Right cardiac atrium (tissue), 5 donors: ENCODE results near the gene S100A7A. TPM values are rescaled to one million over a fixed set of nuclear protein-coding genes. Genes with fewer than 3 reads are reported as not detected.

Source experiments
- ATAC-seq, 2 donors: fragments of 200-7000 bp; cut with Tn5 transposase; one replicate each; pipeline versions ENCODE4 v1.8.0 to v1.9.1; 2020; ENCODE audit warnings: moderate library complexity in 2 of 2, mild to moderate bottlenecking in 1 of 2
- DNase-seq, 3 donors: peaks; one replicate each; pipeline ENCODE4 v3.0.0-alpha.2; 2020
- H3K27ac ChIP-seq: one replicate; pipeline ENCODE4 v1.5.1; 2013; ENCODE audit warnings: mild to moderate bottlenecking, low read length, control low read depth, moderate library complexity
- H3K27me3 ChIP-seq: one replicate; pipeline ENCODE4 v1.6.1; 2013; ENCODE audit not compliant: control insufficient read depth, insufficient read depth
- H3K4me1 ChIP-seq: one replicate; pipeline ENCODE4 v1.6.1; 2013; ENCODE audit warnings: low read length; ENCODE audit not compliant: control insufficient read depth, insufficient read depth
- H3K4me3 ChIP-seq: one replicate; pipeline ENCODE4 v1.5.1; 2013; ENCODE audit warnings: low read length, control low read depth
- H3K9me3 ChIP-seq: one replicate; pipeline ENCODE4 v1.6.1; 2013; ENCODE audit warnings: low read length; ENCODE audit not compliant: control insufficient read depth
- WGBS: extraction: QIAGEN DNeasy Blood & Tissue Kit; methylation state at CpG from one replicate; pipeline ENCODE4 v1.1.7; 2013; 5-methylcytosine and 5-hydroxymethylcytosine counted together
- intact Hi-C, 4 donors: fragments of 100-400 bp; cut with DNase I; formaldehyde crosslinking; loops; one replicate each; pipeline versions ENCODE4 v1.11.0 to v1.14.0; 2022 to 2023
- polyA plus RNA-seq: library from polyadenylated mRNA; stranded (reverse); fragments of 200-250 nt; gene quantifications from one replicate; pipeline ENCODE4 v1.2.3, GENCODE V29; 2013
- total RNA-seq, 4 donors: library from RNA; stranded (reverse); fragmentation: NEBNext Ultra II Directional; extraction: Animal tissue kit (Norgen Biotek cat#: 25700); gene quantifications; one replicate each; pipeline ENCODE4 v1.2.1, GENCODE V29; 2021
- donor health status: healthy with polysubstance abuse.
- donor health status: DM: no; HTN: yes; CAD: no.
- donor health status: DM: no; HTN: no; CAD: no.
- donor health status: DM: no; HTN: yes; CAD: no; lungs with severe emphysema.
- donor health status: DM: yes; HTN: yes; CAD: no.

The S100A7A gene
- total and polyA plus RNA-seq, 5 donors, result not detected

DNA sequence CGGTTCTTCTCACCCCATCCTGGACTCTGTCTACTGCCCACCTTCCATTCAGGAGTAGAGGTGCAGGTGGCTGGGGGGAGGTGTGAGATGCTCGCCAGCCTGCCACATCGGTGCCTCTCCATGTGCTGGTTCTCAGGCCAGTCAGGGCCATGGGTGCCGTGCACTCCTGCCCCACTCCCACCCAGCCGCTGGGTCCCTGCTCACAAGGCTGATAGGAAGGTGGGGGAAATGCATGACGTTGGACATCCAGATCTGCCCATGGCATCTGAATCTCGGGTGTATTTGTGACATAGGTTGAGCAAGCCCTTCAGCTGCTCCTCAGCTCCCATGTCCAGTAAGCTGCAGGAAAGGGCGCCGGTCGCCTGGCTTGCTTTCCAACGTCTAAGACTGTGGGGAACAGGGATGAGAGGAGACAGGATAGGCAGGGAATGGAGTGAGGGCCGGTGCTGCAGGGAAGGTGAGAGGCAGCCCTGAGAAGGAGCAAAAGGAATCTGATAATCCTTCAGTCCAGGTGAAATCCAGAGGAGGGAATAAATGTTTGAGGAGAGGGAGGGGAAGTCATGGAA lies 11.8 kb downstream of the S100A7A start:
- peaks cover 2% of the 10 kb centered on the region for H3K27me3 ChIP-seq
- WGBS, result 75% methylated on average over 12 of the region's 12 CpGs

DNA sequence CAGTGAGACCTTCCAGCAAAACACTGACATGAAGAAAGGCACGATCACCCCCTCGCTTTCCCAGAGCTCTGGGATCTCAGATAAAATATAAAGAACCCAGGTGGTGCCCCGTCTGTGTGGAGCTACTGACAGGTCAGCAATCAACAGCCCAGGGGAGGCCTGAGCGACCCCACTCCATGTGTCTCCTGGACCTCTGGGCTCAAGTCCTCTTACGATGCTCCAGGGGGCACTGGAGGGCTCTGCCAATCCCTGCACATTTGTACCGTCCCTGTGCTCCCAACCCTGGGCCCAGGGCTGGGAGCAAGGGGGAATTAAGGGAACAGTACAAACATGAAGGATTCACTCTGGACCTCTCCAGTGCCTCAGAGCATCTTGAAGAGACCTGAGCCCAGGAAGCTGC lies 12.5 kb downstream of the S100A7A start:
- intact Hi-C loops, result no loop called here
- no peak for ATAC-seq

More for the DNA sequence above, 11.8 kb downstream of the S100A7A start:
- H3K4me1 ChIP-seq, result no peaks in the 10 kb centered on the region
- no peak overlapping the region for H3K4me3 ChIP-seq
- intact Hi-C loops, result no loop called here
- ATAC-seq (no peak), DNase-seq (no peak)
- H3K9me3 ChIP-seq, result no peaks in the 10 kb centered on the region
- H3K27ac ChIP-seq, result no peak overlapping the region

DNA sequence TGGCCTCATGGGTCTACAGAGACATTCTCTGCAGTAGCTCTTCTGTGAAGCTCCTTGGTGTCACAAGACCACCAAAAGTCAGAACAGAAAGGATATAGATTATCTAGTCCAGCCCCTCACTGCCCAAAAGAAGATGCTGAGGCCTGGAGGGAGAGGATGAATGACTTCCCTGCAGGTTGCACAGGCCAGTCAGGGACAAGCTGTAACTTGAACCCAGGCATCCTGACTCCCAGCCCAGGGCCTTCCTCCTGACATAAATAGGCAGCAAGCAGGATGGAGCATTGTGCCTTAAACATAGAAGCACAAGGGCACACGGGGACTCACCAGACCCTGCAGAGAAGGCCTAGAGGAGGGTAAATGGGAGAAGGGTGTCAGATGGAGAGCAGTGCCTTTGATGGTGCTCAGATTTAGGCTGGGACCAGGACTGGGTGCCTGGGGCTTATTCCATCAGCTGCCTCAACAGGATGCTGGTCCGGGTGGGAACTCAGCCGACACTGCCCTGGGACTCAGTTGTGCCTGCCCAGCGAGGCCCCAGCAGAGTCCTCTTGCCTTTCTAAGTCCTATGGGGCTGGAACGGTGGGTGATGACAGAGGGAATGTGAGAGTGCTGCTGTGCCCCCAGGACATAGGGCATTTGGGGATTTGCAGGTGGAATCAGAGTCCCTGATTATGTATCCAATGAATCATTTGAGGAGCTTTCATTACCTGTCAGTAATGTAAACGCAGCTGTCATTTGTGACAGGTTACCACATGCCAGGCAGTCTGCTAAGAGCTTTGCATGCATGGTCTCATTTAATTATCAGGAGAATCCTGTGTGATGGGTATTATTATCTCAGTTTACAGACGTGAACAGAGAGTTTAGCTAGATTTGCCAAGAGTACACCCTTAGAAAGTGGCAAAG lies 13.2 kb downstream of the S100A7A start:
- Histone ChIP-seq H3K9me3 (no peaks in the 10 kb centered on the region), H3K27me3 (peaks cover 2% of the 10 kb centered on the region), H3K27ac (no peak overlapping the region), H3K4me1 (no peaks in the 10 kb centered on the region), H3K4me3 (no peak overlapping the region)
- no peak for ATAC-seq
- intact Hi-C loops, result no loop called here
- 65% methylated on average over 7 of the region's 7 CpGs for WGBS
- DNase-seq, result no peak

More for the DNA sequence above, 12.5 kb downstream of the S100A7A start:
- Histone ChIP-seq H3K27ac (no peak overlapping the region), H3K9me3 (no peaks in the 10 kb centered on the region), H3K4me1 (no peaks in the 10 kb centered on the region), H3K4me3 (no peak overlapping the region), H3K27me3 (peaks cover 2% of the 10 kb centered on the region)
- WGBS, result 44% methylated on average over 6 of the region's 6 CpGs
- DNase-seq, result no peak

DNA sequence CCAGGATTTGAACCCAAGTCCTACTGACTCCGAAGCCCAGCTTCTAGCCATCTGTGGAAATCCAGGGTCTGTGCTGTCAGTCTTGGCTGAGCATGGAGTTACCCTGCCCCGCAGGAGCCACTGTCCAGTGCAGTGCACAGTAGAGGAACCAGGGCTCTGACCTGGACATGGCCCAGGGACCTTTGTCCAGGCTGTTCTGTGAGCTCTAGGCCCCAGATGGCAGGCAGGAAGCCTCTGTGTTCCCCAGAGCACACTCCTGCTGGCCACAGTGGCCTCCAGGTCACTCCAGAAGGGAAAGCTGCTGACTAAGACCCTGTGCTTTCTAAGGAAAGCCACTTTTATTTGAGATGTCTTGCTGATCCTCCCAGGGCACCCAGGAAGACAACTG lies 13.8 kb downstream of the S100A7A start:
- ATAC-seq, result no peak
- H3K27me3 ChIP-seq, result peaks cover 2% of the 10 kb centered on the region
- no peak for DNase-seq
- no peak overlapping the region for H3K4me3 ChIP-seq
- intact Hi-C loops, result no loop called here
- no peaks in the 10 kb centered on the region for H3K9me3 ChIP-seq
- WGBS, result 80% methylated on average over 2 of the region's 2 CpGs
- no peaks in the 10 kb centered on the region for H3K4me1 ChIP-seq
- H3K27ac ChIP-seq, result no peak overlapping the region

DNA sequence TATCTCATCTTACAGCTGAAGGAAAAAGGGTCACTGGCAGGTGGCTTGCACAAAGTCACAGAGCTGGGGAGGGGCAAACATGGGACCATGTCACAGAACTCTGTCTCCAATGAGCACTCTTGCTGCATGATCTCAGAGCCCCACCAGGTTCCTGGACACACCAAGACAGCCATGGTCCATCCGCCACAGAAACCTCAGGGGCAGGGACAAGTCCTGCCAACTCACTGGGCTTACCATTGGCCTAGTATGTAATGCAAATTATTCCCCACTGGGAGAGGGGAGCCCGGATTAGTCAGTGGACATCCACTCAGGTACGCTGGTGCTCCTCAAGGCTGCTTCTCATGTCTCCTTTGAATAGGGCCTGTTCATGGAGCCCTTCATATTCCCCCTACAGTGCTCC lies 14.2 kb downstream of the S100A7A start:
- Histone ChIP-seq H3K27ac (no peak overlapping the region), H3K4me1 (no peaks in the 10 kb centered on the region), H3K27me3 (peaks cover under 1% of the 10 kb centered on the region), H3K9me3 (no peaks in the 10 kb centered on the region), H3K4me3 (no peak overlapping the region)
- intact Hi-C loops, result no loop called here
- ATAC-seq (no peak), DNase-seq (no peak)
- WGBS, result 80% methylated on average over 3 of the region's 3 CpGs

DNA sequence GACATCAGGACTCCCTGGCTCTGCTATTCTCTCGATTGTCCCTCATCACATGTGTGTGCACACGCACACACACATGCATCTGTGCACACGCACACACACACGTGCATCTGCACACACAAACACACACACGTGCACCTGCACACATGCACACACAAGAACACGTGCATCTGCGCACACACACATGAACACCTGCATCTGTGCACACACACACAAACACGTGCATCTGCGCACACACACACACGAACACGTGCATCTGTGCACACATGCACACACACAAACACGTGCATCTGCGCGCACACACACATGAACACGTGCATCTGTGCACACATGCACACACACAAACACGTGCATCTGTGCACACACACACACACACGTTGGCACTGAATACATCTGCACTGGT lies 14.7 kb downstream of the S100A7A start:
- no peak for ATAC-seq
- H3K4me3 ChIP-seq, result no peak overlapping the region
- H3K9me3 ChIP-seq, result no peaks in the 10 kb centered on the region
- H3K27me3 ChIP-seq, result no peaks in the 10 kb centered on the region
- H3K4me1 ChIP-seq, result no peaks in the 10 kb centered on the region
- no peak for DNase-seq
- no peak overlapping the region for H3K27ac ChIP-seq
- intact Hi-C loops, result no loop called here
- 87% methylated on average over 17 of the region's 17 CpGs for WGBS

DNA sequence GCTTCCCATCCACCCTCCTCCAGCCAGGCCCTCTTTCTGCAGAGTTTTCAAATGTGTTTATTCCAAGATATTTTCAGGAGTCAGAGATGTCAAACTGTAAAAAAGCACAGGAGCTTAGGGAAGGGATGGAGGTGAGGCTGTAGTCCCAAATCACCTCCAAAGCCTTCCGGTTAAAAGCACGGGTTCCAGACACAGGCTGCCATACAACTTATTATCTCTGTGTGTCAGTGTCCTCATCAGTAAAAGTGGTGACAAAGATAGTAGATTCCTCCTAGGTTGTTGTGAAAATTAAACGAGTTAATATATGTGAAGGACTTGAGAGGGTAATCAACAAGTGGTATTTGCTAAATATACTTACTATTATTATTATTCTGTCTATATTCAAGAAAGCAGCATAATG lies 15.1 kb downstream of the S100A7A start:
- no peak for DNase-seq
- Histone ChIP-seq H3K4me1 (no peaks in the 10 kb centered on the region), H3K27me3 (no peaks in the 10 kb centered on the region), H3K9me3 (no peaks in the 10 kb centered on the region), H3K27ac (no peak overlapping the region), H3K4me3 (no peak overlapping the region)
- intact Hi-C loops, result no loop called here
- 64% methylated on average over 3 of the region's 3 CpGs for WGBS
- ATAC-seq, result no peak

DNA sequence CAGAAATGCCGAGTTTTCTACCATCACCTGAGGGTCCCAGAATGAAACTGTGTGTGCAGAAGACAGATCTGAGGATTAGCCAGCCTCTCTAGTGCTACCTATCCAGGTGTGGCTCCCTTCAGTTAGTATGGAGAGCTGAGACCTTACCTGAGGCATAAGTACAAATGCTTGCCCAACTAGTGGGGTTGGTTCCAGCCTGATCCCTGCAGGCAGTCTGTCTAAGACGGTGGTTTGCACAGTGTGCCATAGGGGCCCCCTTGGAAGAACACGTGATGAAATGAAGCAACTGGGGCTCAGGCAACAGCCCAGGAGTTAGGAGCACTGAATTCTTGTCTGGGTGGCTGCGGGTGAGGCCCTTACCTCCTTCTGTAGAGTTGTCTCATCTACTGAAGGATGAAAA lies 15.6 kb downstream of the S100A7A start:
- Histone ChIP-seq H3K27ac (no peak overlapping the region), H3K9me3 (no peaks in the 10 kb centered on the region), H3K27me3 (no peaks in the 10 kb centered on the region), H3K4me1 (no peaks in the 10 kb centered on the region), H3K4me3 (no peak overlapping the region)
- 63% methylated on average over 4 of the region's 4 CpGs for WGBS
- intact Hi-C loops, result no loop called here
- ATAC-seq, result no peak
- DNase-seq, result no peak

DNA sequence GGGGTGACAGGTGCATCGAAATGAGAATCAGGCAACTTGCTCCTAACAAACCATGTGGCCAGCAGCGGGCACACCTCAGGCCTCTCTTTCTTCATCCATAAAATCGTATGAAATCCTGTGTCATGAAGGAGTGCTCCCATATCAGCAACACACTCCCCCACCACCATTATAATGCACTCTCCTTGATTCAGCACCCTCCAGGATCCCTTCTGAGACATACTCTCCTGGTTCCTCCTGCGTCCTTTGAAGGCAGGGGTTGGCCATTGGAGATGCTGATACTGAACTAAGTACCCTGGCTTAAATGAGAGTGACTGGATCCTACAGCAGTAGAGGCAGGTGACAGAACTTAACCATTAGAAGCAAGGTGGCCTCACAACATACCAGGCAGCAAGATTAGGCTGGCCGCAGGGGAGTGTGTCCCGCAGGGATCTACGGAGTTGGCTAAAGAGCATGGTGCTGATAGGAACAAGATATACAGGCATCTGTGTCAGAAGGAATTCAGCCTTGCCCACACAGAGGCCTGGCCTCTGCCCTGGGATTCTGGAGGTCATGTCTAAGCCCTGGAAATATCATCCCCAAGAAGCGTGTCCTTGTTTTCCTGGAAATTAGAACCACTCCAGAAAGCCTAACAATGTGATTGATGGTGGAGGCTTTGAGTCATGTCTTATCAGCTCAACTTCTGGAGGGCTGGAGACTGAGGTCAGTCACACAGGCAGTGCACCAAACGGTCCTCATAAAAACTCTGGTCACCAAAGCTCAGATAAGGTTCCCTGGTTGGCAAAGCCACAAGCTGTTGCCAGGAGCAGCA lies 16.8 kb downstream of the S100A7A start:
- intact Hi-C loops, result no loop called here
- Histone ChIP-seq H3K9me3 (no peaks in the 10 kb centered on the region), H3K27me3 (no peaks in the 10 kb centered on the region), H3K4me1 (no peaks in the 10 kb centered on the region), H3K27ac (no peak overlapping the region), H3K4me3 (no peak overlapping the region)
- DNase-seq (no peak), ATAC-seq (no peak)
- 51% methylated on average over 9 of the region's 9 CpGs for WGBS

DNA sequence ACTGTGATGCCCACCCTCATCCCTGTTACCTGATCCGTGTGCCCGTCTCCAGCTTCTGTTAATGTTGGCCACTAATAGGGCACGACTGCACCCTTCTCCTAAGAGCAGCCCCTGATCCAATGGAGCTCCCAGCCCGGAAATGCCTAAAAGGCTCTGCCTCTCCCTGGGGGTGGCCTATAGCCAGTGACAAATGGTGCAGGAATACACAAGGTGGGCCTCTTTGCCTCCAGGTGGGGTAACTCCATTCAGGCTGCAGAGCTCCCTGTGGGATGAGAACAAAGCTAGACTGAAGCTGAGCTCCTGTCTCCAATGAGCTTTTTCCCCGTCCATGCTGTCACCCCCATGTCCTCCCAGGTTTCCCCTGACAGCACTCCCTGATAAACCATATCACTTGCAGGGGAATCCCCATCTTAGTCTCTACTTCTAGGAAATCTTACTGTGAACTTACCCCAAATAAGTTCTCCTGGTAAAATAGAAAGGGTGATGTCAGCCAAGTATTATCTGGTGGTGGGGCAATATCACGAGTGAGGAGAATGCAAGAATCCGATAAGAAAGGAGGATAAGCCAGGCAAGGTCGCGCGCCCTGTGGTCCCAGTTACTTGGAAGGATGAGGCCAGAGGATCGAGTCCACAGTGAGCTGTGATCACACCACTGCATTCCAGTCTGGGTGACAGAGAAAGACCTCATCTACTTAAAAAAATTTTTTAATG lies 18.6 kb downstream of the S100A7A start:
- no peak for DNase-seq
- Histone ChIP-seq H3K4me3 (no peak overlapping the region), H3K27me3 (no peaks in the 10 kb centered on the region), H3K9me3 (no peaks in the 10 kb centered on the region), H3K4me1 (no peaks in the 10 kb centered on the region), H3K27ac (no peak overlapping the region)
- no peak for ATAC-seq
- 62% methylated on average over 11 of the region's 11 CpGs for WGBS
- intact Hi-C loops, result no loop called here
